HPDE6-E6E7 (cell line): ENCODE data around the gene TTC7B.
A peak's percentile ranks its signal among the peaks of the same experiment; 100 is the strongest.

Source experiments
- DNase-seq: peaks from one replicate; pipeline ENCODE4 v3.0.0; 2011; ENCODE audit warnings: missing footprints; ENCODE audit errors: extremely low spot score

TTC7B gene

GRCh38 chr14:90489916-90490719, 326.1 kb downstream of the TTC7B start:
- no peak for DNase-seq

- DNase-seq = no peak
Observed at GRCh38 chr14:90489306-90489705, 326.9 kb downstream of the TTC7B start.

- DNase-seq = no peak
Observed at GRCh38 chr14:90488256-90488655, 328.0 kb downstream of the TTC7B start.

DNA sequence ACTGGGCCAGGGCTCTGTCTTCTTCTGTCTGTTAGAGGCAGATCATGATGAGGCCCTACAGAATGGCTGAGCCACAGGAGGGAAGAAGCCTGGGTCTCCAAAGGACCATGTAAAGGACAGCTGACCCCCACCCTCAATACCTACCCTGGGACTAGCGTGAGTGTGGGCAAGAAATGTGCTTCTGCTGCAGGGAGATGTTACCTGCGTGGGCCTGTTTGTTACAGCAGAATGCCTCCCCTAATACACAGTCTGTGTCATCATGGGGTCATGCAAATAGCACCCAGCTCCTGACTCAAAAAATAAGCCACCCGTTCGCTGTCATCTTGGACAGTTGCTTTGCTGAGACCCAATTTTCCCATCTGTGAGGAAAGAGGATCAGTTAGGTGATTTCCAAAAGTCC, 328.8 kb downstream of the TTC7B start:
- no peak for DNase-seq

DNA sequence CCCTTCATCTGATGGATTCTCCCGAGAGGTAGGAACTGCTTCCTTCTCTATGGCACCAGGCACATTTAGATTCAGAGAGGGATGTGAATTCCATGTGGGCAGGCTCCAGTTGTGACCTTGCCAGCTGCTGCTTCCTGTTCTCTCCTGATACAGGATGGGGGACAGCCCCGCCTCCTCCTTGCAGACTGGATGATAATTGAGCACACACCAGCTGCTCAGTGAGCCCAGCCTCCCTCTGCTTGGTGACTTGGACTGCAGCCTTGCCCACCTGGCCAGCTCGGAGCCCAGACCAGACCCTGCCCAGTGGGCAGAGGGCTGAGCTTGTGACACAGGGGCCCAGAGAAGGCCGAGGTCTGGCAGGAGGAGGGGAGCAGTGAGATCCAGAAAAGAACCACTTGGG, 329.2 kb downstream of the TTC7B start:
- no peak for DNase-seq

DNA sequence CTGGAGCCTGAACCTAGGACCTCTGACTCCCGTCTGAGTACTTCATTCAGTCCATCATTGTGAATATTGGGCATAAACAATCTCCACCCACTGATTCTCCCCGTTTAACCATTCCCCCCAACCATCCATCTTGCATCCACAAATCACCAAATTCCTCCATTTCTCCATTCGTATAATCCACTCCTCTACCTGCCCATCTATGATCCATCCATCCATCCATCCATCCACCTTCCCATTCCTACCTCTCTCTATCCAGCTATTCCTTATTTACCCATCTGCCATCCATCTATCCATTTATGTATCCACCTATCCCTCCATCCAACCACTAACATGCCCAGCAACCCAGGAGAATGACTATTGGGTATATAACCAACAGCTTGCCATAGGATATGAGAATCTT, 331.9 kb downstream of the TTC7B start:
- DNase-seq = no peak

DNA sequence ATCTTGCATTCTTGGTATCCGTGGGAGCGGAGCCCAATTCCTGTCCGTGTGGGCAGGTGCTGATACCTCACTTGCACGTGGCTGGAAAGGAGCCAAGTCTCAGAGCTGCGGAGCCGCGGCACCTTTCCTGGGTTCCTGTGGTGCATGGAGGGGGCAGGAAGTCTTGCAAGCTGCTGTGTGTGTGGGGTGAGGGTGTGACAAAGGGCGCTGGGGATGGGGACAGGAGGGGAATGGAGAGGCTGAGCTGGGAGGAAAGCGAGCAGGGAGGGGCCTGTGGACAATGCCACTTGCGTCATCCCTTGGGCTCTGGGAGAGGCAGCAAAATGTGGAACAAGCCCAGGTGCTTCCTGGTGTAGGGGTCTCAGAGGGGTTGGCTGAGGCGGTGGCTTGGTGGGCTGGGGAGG, 332.7 kb downstream of the TTC7B start:
- DNase-seq = peak; percentile 39

DNA sequence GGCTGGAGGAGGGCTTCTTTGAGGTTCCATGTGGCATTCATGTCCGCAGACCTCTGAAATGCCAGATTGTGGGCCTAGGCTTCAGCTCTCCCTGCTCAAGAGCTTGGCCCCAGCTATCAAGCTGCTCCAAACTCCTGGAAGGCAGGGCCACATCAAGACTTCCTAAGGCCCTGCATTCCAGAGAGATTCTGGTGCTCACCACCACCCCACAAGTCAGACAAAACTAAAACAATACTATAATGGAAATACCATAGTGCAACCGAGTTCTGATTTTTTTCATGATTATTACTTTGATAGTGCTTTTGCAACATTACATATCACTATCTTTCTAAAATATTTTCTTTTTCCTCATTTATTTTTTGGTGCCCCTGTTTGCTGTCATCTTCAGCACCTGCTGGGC, 333.1 kb downstream of the TTC7B start:
- no peak for DNase-seq

DNA sequence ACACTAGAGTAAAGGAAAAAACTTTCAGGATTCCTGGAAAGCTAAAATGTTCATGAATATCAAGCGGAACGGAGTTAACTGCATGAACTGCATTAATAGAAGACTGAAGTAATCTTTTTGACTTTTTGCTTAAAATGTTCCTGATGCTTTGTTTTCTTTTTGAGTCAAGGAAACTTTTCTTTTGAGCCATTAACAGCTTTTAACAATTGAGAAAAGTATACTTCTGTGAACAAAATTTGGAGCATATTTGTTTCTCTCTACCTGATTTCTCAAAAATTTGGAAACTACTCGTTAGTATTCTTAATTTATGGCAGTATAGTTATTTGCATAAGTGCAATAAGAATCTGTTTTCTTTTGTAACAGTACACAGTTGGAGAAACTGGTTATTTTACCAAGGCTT, 340.9 kb downstream of the TTC7B start:
- no peak for DNase-seq
